Neural cell (in vitro differentiated cells): ENCODE results near the gene PTPRR. TPM values are rescaled to one million over a fixed set of nuclear protein-coding genes. Genes with fewer than 3 reads are reported as not detected.

ENCODE experiments used
- H2AFZ ChIP-seq: fragments of 200-600, 300-800 bp; sonication (generic), shearing (Covaris generic); 2 replicates; pipeline ENCODE4 v1.6.0; 2014; ENCODE audit warnings: low read depth, mild to moderate bottlenecking, antibody characterized with exemption, low read length, moderate library complexity
- H3F3A ChIP-seq: fragments of 200-600 bp; shearing (Covaris generic); 2 replicates; pipeline ENCODE4 v1.6.1; 2016; ENCODE audit warnings: mild to moderate bottlenecking, moderate library complexity, mixed read lengths, antibody characterized with exemption, low read length; ENCODE audit not compliant: insufficient read depth, poor library complexity, severe bottlenecking
- H3K27ac ChIP-seq: fragments of 200-600, 300-800 bp; sonication (generic), shearing (Covaris generic); 2 replicates; pipeline ENCODE4 v1.5.1; 2014; ENCODE audit warnings: mild to moderate bottlenecking, low read length, moderate library complexity
- H3K27me3 ChIP-seq: fragments of 300-800, 200-600 bp; sonication (generic), shearing (Covaris generic); 2 replicates; pipeline ENCODE4 v1.6.0; 2014; ENCODE audit warnings: mild to moderate bottlenecking, low read depth, low read length, moderate library complexity; ENCODE audit not compliant: insufficient read depth
- H3K36me3 ChIP-seq: fragments of 300-800, 200-600 bp; sonication (generic), shearing (Covaris generic); 2 replicates; pipeline ENCODE4 v1.5.1; 2014; ENCODE audit warnings: mild to moderate bottlenecking, antibody characterized with exemption, low read length, moderate library complexity; ENCODE audit not compliant: insufficient read depth
- H3K4me2 ChIP-seq: fragments of 300-800, 200-600 bp; sonication (generic), shearing (Covaris generic); 2 replicates; pipeline ENCODE4 v1.6.0; 2014; ENCODE audit warnings: mild to moderate bottlenecking, low read length
- H3K4me3 ChIP-seq: fragments of 300-800, 200-600 bp; sonication (generic), shearing (Covaris generic); 2 replicates; pipeline ENCODE4 v1.5.1; 2014; ENCODE audit warnings: mild to moderate bottlenecking, low read length, moderate library complexity
- H3K79me2 ChIP-seq: fragments of 200-600 bp; shearing (Covaris generic); replicated peaks from 2 replicates; pipeline ENCODE4 v1.6.0; 2014; ENCODE audit warnings: mild to moderate bottlenecking, low read length, moderate library complexity; ENCODE audit not compliant: insufficient read depth
- H3K9ac ChIP-seq: fragments of 300-800, 200-600 bp; sonication (generic), shearing (Covaris generic); 2 replicates; pipeline ENCODE4 v1.6.1; 2016; ENCODE audit warnings: mild to moderate bottlenecking, low read length, mixed read lengths
- H3K9me2 ChIP-seq: fragments of 200-600 bp; shearing (Covaris generic); 2 replicates; pipeline ENCODE4 v1.6.1; 2016; ENCODE audit warnings: mild to moderate bottlenecking, low read length, mixed read lengths; ENCODE audit not compliant: insufficient read depth
- H3K9me3 ChIP-seq: fragments of 200-600, 300-800 bp; sonication (generic), shearing (Covaris generic); 2 replicates; pipeline ENCODE4 v1.6.1; 2016; ENCODE audit warnings: mild to moderate bottlenecking, mixed run types, low read length, moderate library complexity, mixed read lengths
- H4K20me1 ChIP-seq: fragments of 200-600 bp; shearing (Covaris generic); 2 replicates; pipeline ENCODE4 v1.6.1; 2016; ENCODE audit warnings: mild to moderate bottlenecking, mixed run types; ENCODE audit not compliant: insufficient read depth
- EP300 ChIP-seq: fragments of 450-650 bp; conservative IDR thresholded peaks from 2 replicates; pipeline ENCODE4 v1.6.1; 2014; ENCODE audit warnings: antibody characterized with exemption, mild to moderate bottlenecking, moderate library complexity; ENCODE audit not compliant: poor library complexity, severe bottlenecking
- EZH2 ChIP-seq: fragments of 200-600, 300-800 bp; shearing (Covaris generic), sonication (generic); IDR thresholded peaks from 2 replicates; pipeline ENCODE4 v1.6.1; 2014; ENCODE audit warnings: antibody characterized with exemption, low read length, borderline replicate concordance, mild to moderate bottlenecking; ENCODE audit not compliant: insufficient read depth, poor library complexity, severe bottlenecking
- MXI1 ChIP-seq: fragments of 450-650 bp; conservative IDR thresholded peaks from 2 replicates; pipeline ENCODE4 v1.6.1; 2014; ENCODE audit warnings: antibody characterized with exemption, mild to moderate bottlenecking; ENCODE audit not compliant: poor library complexity, severe bottlenecking
- POLR2AphosphoS5 ChIP-seq: IDR thresholded peaks from 2 replicates; pipeline ENCODE4 v1.6.1; 2012
- RAD21 ChIP-seq: fragments of 450-650 bp; conservative IDR thresholded peaks from 2 replicates; pipeline ENCODE4 v1.6.1; 2014; ENCODE audit warnings: antibody characterized with exemption, mild to moderate bottlenecking, moderate library complexity
- SMC3 ChIP-seq: fragments of 450-650 bp; conservative IDR thresholded peaks from 2 replicates; pipeline ENCODE4 v1.6.1; 2014; ENCODE audit warnings: antibody characterized with exemption, mild to moderate bottlenecking, moderate library complexity; ENCODE audit not compliant: poor library complexity
- TAF1 ChIP-seq: IDR thresholded peaks from 2 replicates; pipeline ENCODE4 v1.6.1; 2012; ENCODE audit warnings: low read depth
- polyA plus RNA-seq: library from polyadenylated mRNA; depleted of rRNA; stranded (reverse); fragments of >200 nt; gene quantifications from 2 replicates; pipeline ENCODE4 v1.2.3, GENCODE V29; 2014
- TF ChIP-seq, protein P1 (sequence below): fragments of 450-650 bp; IDR thresholded peaks from 2 replicates; pipeline ENCODE4 v1.5.1; 2014; ENCODE audit warnings: antibody characterized with exemption, mild to moderate bottlenecking, moderate library complexity; ENCODE audit not compliant: poor library complexity, severe bottlenecking
- TF ChIP-seq, protein P2 (sequence below): IDR thresholded peaks from 2 replicates; pipeline ENCODE4 v1.6.1; 2012; ENCODE audit warnings: borderline replicate concordance

Gene PTPRR
- polyA plus RNA-seq, 1 donor from 2014 or later = 2.2 TPM

DNA sequence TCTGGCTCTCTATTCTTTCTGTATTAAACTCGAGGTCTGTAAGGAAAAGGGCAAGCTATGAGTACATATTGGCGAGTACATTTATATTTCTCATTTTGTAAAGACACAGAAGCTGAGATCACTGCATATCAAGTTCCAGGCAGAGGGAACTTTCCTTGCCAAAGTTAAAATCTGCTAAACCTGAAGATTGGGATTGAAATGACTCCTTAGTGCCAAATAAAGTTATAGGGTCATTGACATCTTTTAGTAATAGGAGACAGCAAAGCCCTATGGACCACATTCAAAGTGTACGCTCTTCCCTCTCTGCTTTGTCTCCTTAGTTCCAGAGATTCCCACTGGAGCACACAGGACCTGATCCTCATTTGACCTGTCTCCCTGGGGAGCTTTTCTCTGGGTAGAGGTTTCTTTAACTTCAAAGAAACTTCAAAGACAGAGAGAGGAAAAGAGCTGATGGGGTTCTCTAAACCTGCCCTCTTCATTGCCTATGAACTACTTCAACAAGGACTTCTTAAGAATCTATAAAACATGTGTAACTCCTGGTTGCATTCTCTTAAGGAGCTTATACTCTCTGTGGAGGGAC lies 42.6 kb upstream of the PTPRR start:
- H3K27ac ChIP-seq = no peak overlapping the region
- H3F3A ChIP-seq = no peaks in the 10 kb centered on the region

GRCh38 chr12:70962226-70962794 lies 41.8 kb upstream of the PTPRR start:
- Histone ChIP-seq H3K4me3 (no peak overlapping the region), H3K9me2 (no peaks in the 10 kb centered on the region), H3K9me3 (no peaks in the 10 kb centered on the region), H3K9ac (no peak overlapping the region), H3K27me3 (no peaks in the 10 kb centered on the region), H3K27ac (no peak overlapping the region), H3K79me2 (no peaks in the 10 kb centered on the region), H2AFZ (no peak overlapping the region), H3F3A (no peaks in the 10 kb centered on the region), H3K36me3 (no peaks in the 10 kb centered on the region), H3K4me2 (no peak overlapping the region), H4K20me1 (no peaks in the 10 kb centered on the region)
- TF ChIP-seq EZH2 (no peak), MXI1 (no peak), EP300 (no peak), SMC3 (no peak), TAF1 (no peak)
- TF ChIP-seq, protein P1, sequence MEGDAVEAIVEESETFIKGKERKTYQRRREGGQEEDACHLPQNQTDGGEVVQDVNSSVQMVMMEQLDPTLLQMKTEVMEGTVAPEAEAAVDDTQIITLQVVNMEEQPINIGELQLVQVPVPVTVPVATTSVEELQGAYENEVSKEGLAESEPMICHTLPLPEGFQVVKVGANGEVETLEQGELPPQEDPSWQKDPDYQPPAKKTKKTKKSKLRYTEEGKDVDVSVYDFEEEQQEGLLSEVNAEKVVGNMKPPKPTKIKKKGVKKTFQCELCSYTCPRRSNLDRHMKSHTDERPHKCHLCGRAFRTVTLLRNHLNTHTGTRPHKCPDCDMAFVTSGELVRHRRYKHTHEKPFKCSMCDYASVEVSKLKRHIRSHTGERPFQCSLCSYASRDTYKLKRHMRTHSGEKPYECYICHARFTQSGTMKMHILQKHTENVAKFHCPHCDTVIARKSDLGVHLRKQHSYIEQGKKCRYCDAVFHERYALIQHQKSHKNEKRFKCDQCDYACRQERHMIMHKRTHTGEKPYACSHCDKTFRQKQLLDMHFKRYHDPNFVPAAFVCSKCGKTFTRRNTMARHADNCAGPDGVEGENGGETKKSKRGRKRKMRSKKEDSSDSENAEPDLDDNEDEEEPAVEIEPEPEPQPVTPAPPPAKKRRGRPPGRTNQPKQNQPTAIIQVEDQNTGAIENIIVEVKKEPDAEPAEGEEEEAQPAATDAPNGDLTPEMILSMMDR = no peak

More for the DNA sequence above, 42.6 kb upstream of the PTPRR start:
- Histone ChIP-seq H3K27me3 (no peaks in the 10 kb centered on the region), H3K4me2 (no peak overlapping the region), H4K20me1 (no peaks in the 10 kb centered on the region), H3K4me3 (no peak overlapping the region), H2AFZ (no peak overlapping the region), H3K9ac (no peak overlapping the region), H3K79me2 (no peaks in the 10 kb centered on the region), H3K9me2 (no peaks in the 10 kb centered on the region), H3K9me3 (no peaks in the 10 kb centered on the region), H3K36me3 (no peaks in the 10 kb centered on the region)
- no peak for TF ChIP-seq SMC3
- no peak for TF ChIP-seq POLR2AphosphoS5
- no peak for TF ChIP-seq TAF1
- TF ChIP-seq MXI1 = no peak
- no peak for TF ChIP-seq EP300
- no peak for TF ChIP-seq EZH2
- TF ChIP-seq, protein P2, sequence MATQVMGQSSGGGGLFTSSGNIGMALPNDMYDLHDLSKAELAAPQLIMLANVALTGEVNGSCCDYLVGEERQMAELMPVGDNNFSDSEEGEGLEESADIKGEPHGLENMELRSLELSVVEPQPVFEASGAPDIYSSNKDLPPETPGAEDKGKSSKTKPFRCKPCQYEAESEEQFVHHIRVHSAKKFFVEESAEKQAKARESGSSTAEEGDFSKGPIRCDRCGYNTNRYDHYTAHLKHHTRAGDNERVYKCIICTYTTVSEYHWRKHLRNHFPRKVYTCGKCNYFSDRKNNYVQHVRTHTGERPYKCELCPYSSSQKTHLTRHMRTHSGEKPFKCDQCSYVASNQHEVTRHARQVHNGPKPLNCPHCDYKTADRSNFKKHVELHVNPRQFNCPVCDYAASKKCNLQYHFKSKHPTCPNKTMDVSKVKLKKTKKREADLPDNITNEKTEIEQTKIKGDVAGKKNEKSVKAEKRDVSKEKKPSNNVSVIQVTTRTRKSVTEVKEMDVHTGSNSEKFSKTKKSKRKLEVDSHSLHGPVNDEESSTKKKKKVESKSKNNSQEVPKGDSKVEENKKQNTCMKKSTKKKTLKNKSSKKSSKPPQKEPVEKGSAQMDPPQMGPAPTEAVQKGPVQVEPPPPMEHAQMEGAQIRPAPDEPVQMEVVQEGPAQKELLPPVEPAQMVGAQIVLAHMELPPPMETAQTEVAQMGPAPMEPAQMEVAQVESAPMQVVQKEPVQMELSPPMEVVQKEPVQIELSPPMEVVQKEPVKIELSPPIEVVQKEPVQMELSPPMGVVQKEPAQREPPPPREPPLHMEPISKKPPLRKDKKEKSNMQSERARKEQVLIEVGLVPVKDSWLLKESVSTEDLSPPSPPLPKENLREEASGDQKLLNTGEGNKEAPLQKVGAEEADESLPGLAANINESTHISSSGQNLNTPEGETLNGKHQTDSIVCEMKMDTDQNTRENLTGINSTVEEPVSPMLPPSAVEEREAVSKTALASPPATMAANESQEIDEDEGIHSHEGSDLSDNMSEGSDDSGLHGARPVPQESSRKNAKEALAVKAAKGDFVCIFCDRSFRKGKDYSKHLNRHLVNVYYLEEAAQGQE = no peak
- no peak for TF ChIP-seq RAD21
- TF ChIP-seq, protein P1 = no peak
